ENCODE data around the gene KRTAP10-10.
"Not testable (repeated sequence)": the region's sequence is repeated elsewhere in the genome, so short reads cannot be mapped to it uniquely, and the experiment has no call there.

KRTAP10-10 gene

GRCh38 chr21:44637018-44637850 lies at the start of gene KRTAP10-10:
TSS of gene KRTAP10-10 (plus strand) at chr21:44637356. CDS start at chr21:44637418, 62 bp downstream.
- no peak for DNase-seq

GRCh38 chr21:44589094-44589493 lies 48.1 kb upstream of the KRTAP10-10 start:
- DNase-seq: no peak

DNA sequence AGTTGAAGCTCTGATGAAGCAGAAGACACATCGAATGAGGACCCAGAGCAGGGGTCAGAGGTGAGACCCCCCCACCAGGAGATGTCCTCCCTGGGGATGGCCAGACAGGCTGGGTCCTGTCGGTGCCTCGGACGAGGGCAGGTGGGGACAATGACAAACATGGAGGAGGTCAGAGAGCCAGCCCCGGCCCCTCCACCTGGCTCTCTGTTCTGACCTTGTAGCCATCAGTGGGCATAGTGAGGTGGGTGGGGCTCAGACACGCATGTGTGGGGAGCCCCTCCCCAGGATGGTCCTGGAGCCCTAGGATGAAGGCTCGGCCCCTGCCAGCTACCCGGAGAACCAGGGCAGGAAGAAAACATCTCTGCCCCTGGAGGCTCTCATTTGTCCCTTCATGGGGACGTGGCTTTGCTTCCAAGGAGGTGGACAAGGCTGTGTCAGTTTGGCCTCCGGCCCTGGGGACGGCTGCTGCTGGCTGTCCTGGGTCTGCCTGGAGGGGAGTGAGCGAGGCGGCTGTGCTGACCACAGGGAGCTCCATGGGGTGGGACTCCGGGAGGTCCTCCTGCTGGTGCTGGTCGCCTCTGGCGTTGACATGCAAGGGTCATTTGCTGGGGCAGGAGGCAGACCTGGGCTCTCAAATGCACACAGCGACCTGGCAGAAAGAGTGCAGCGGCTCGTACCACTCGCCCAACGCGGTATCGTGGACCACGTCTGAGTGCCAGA lies 47.4 kb upstream of the KRTAP10-10 start:
- no peak for DNase-seq

- DNase-seq: no peak
Observed at GRCh38 chr21:44590311-44590721, 46.8 kb upstream of the KRTAP10-10 start.

- DNase-seq: not testable (repeated sequence)
Observed at GRCh38 chr21:44590897-44591800, 46.0 kb upstream of the KRTAP10-10 start.

GRCh38 chr21:44591801-44592130 lies 45.4 kb upstream of the KRTAP10-10 start:
- DNase-seq: not testable (repeated sequence)

DNA sequence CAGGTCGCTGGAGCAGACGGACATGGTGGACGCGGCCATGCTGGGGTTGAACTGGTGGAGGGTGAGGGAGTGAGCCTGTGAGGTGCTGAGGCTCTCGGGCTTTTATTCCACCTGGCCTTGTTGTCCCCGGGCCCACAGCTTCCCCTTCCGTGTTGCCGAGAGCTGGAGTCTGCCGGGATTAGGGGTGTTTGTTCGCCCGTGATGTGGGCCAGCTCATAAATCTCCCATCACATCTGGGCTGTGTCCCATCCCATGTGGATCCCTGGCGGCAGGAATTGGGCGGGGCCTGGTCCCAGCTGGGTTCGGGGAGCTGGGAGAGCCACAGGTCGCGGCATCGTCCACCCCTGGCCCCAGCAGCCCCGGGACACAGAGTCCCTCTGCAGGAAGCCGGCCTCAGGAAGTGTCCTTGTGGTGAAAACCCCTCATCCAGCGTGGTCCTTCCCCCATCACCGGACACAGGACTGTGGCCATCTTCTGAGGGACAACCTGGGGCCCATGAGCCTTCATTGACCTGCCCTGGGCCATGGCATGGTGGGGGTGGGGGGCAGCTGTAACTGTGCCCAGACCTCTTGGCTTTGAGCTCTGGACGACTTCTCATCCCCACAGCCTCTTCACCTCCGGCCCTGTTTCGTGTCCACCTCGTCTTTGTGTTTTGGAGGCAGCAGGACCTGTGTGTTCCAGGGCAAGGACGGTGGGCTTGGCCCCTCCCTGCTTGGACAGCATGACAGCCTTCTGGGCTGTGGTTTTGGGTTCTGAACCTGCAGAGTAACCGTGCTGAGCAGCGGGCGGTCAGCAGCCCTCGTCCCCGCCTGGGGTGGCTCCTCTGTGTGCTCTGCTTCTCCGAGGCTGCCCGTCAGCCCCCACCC lies 44.5 kb upstream of the KRTAP10-10 start, which contains the start of gene KRTAP10-6:
Gene KRTAP10-6, minus strand, starts transcription at position 60 of the 866 bp plus-strand sequence. Its CDS starts 21 bp downstream, at position 39.
- no peak for DNase-seq

GRCh38 chr21:44593598-44594405 lies 43.4 kb upstream of the KRTAP10-10 start:
- DNase-seq: no peak

DNA sequence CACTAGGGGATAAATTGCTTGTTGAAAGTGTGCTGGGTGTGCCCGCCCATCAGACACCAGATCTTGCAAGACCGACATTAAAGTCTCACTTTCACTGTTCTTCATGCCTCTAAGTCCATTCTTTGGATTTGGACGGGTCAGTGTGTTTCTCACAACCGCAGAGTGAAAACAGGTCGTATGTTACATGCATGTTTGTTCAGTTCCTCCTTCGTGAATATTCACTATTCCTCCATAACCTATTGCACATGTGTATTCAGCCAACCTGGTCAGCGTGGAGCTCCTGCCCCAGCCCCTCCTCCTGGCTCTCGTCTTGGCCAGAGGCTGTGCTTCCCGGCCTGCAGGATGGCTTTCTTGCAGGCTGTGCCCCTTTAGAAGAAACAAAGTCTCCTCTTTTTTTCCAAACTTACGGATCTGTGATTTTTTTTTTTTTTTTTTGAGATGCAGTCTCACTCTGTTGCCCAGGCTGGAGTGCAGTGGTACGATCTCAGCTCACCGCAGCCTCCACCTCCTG lies 42.7 kb upstream of the KRTAP10-10 start:
- DNase-seq: no peak

- DNase-seq: no peak
Observed at GRCh38 chr21:44595524-44595923, 41.6 kb upstream of the KRTAP10-10 start.

GRCh38 chr21:44596068-44596725 lies 41.0 kb upstream of the KRTAP10-10 start:
- no peak for DNase-seq

GRCh38 chr21:44598061-44598460 lies 39.1 kb upstream of the KRTAP10-10 start:
- no peak for DNase-seq

DNA sequence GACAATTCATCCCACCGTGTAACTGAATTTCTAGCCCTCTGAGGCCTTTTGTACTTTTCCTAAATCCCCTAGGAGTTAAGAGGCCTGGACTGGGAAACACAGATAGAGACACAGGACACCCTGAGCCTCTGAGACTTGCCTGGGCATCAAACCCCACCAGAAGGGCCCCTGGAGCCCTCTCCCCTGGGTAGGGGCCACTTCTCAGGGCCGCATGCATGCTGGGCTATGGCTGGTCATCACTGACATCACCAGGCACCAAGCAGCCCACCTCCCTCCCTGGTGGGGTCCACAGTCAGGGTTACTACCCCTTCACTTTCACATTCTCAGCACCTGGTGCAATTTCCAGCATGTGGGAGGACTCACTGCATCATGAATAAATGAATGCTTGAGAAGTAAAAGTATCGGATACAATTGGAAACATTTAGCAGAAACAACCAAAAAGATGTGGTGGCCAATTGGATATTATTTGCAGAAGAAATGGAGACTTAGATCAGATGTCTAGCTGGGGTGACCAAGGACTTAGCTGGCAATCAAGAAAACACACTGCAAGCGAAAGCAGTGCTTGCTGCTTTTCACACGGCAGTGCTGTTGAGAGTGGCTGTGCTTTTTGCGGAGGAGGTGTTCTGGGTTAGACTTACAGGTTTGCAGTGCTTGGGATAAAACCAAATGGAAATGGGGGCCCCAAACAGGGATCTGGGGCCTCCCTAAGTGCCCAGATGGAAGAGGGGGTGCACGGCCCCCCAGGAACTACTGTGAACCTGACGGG lies 37.7 kb upstream of the KRTAP10-10 start:
- DNase-seq: no peak

- not testable (repeated sequence) for DNase-seq
Observed at GRCh38 chr21:44600118-44600978, 36.8 kb upstream of the KRTAP10-10 start, which contains the start of gene KRTAP10-7. TSS of gene KRTAP10-7 (plus strand) at chr21:44600597. CDS start at chr21:44600622, 25 bp downstream.

- DNase-seq: not testable (repeated sequence)
Observed at GRCh38 chr21:44601091-44601490, 36.1 kb upstream of the KRTAP10-10 start.

DNA sequence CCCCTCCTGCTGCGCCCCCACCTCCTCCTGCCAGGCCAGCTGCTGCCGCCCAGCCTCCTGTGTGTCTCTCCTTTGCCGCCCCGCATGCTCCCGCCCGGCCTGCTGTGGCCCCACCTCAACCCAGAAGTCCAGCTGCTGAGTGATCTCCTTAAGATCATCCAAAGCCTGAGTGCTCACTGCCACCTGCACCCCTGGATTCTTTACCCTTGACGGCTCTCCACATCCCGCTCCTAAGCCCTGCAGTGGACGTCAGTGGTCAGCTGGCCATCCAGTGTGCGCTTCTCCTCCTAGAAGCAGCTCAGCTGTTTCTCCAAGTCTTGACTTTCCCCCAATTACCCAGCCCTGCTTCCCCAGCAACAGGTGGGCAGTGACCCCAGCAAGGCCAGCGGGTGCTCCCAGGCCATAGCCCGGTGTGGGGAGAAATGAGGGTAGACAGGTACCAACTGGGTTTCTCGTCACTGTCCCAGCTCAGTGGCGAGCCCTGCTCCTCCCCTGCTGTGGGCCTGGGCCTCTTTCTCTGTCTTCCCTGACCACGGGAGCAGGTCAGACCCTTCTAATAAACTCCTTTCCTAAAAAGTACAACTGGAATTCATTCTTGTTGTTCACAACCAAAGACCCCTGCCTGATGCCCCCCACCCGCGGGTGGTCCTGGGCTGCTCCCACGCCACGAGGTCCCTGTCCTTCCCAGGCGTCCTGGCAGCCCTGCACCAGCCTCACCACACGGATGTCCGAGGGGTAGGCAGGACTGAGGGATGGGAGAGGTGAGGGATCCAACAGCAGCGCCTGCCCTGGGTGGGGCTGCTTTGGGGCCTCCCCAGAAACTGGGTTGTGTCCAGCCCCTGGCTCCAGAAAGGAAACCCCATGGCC lies 35.3 kb upstream of the KRTAP10-10 start:
- DNase-seq: no peak

DNA sequence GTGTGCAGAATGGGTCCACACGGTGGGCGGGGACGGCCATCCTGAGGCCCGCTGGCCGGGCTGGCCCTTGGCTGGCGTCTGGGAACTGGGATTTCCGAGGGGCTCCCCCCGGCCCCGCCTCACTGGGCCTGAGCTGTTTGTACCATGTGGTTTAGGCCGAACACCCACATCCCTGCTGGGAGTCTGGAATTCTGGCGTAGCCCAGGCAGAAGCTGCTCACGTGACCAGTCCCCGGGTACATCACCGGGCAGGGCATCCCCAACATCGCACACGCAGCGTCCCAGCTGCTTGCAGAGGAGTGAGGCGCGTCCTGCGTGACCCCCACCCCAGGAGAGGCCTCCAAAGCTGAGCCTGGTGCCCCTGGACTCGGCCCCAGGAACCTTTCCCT lies 34.7 kb upstream of the KRTAP10-10 start:
- DNase-seq: no peak

All from midbrain (tissue), 1 donor.